Epithelial cell of proximal tubule (primary cell): ENCODE measurements around the gene WDPCP. TPM values are rescaled to one million over a fixed set of nuclear protein-coding genes. Genes with fewer than 3 reads are reported as not detected.
"Not testable (repeated sequence)": the region's sequence is repeated elsewhere in the genome, so short reads cannot be mapped to it uniquely, and the experiment has no call there.

Experiments used
- DNase-seq: peaks from one replicate; pipeline ENCODE4 v3.0.0-alpha.2; 2011; ENCODE audit warnings: low read depth
- H3K4me3 ChIP-seq: 2 replicates; pipeline ENCODE4 v1.5.1; 2011; ENCODE audit warnings: low read depth, mild to moderate bottlenecking, low read length
- CTCF ChIP-seq: conservative IDR thresholded peaks from 2 replicates; pipeline ENCODE4 v1.5.1; 2012; ENCODE audit warnings: low read depth, mild to moderate bottlenecking, low read length
- total RNA-seq: library from RNA; depleted of rRNA; stranded (reverse); fragments of >200 nt; gene quantifications from 2 replicates; pipeline ENCODE4 v1.2.3, GENCODE V29; 2015

The WDPCP gene
- total RNA-seq, 1 donor from 2014 or later: 1.6 TPM

GRCh38 chr2:63163161-63163820 lies 425.0 kb downstream of the WDPCP start:
- H3K4me3 ChIP-seq: no peak overlapping the region
- no peak for DNase-seq
- no peak for TF ChIP-seq CTCF

GRCh38 chr2:63159262-63159661 lies 429.0 kb downstream of the WDPCP start:
- no peak for DNase-seq
- no peak for TF ChIP-seq CTCF
- H3K4me3 ChIP-seq: no peak overlapping the region

GRCh38 chr2:63136683-63137082 lies 451.6 kb downstream of the WDPCP start:
- not testable (repeated sequence) for H3K4me3 ChIP-seq, DNase-seq

- no peak for TF ChIP-seq CTCF
- H3K4me3 ChIP-seq: no peak overlapping the region
- DNase-seq: no peak
Measured at GRCh38 chr2:63132020-63132419, 456.3 kb downstream of the WDPCP start.

GRCh38 chr2:63131196-63131595 lies 457.1 kb downstream of the WDPCP start:
- TF ChIP-seq CTCF: no peak
- DNase-seq: no peak
- H3K4me3 ChIP-seq: no peak overlapping the region

GRCh38 chr2:63127594-63127993 lies 460.7 kb downstream of the WDPCP start:
- TF ChIP-seq CTCF: no peak
- no peak overlapping the region for H3K4me3 ChIP-seq
- no peak for DNase-seq

GRCh38 chr2:63124850-63125249 lies 463.4 kb downstream of the WDPCP start:
- no peak overlapping the region for H3K4me3 ChIP-seq
- DNase-seq: no peak
- TF ChIP-seq CTCF: no peak
